ENCODE data around the gene VWA8. TPM values are rescaled to one million over a fixed set of nuclear protein-coding genes. Genes with fewer than 3 reads are reported as not detected.
"Not testable (repeated sequence)": the region's sequence is repeated elsewhere in the genome, so short reads cannot be mapped to it uniquely, and the experiment has no call there.

The VWA8 gene
- total RNA-seq, 1 donor from 2014 or later: 49.7 TPM

DNA sequence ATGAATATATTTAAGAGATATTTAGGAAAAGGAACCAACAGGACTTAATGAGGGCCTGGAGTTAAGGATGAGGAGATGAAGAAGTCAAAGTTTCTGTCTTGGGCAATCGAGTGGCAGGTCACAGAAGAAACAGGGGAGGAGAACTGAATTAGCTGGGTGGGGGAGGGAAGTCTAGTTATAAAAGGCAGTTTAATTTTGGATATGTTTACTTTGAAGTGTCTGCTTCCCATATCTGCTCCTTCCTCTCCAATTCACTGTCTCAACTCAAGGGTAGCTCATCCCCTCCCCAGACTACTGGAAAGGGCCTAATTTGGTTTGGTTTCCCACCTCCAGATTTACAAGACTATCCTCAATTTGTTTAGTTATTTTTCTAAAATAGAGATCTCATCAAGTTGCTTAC lies 195.9 kb downstream of the VWA8 start:
- DNase-seq (ENCODE audit: low spot score): no peak
- intact Hi-C loops (cut with DNase I): no loop called here

DNA sequence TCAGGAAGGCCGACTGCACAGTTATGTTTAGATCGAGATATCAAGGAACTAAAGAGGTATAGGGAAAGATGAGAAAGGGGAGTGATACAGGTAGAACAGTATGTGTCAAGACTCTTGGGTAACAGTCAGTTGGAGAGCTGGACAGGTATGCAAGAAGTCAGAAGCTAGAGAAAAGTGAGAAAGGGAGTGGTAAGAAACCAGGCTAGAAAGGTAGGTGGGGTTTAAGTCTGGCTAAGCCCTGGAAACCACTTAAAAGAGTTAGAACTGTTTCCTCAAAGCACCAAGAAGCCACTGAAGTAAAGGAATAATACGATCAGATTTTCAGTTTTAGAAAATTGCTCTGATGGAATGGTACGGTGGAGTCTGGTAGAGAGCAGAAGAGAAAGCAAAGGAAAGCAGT lies 196.4 kb downstream of the VWA8 start:
- no peak for DNase-seq (ENCODE audit: low spot score)
- intact Hi-C loops (cut with DNase I): no loop called here

DNA sequence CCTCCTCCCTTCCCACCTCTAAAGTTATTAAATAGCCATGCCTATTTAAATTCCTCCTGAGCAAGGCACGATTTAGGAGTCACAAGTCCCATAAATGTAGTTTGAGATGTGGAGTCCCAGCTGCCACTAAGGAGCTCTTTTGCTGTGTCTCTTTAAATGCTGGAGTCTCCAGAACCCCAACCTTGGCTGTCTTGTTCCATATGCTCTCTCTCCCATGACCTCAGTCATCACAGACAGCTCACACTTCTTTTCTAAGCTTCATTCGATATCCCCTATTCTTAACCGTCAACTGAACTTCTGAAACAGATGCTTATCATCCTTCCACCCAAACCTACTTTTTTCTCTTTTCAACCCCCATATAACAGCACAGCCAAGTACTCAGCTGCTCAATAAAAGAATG lies 197.1 kb downstream of the VWA8 start:
- intact Hi-C loops (cut with DNase I): no loop called here
- no peak for DNase-seq (ENCODE audit: low spot score)

DNA sequence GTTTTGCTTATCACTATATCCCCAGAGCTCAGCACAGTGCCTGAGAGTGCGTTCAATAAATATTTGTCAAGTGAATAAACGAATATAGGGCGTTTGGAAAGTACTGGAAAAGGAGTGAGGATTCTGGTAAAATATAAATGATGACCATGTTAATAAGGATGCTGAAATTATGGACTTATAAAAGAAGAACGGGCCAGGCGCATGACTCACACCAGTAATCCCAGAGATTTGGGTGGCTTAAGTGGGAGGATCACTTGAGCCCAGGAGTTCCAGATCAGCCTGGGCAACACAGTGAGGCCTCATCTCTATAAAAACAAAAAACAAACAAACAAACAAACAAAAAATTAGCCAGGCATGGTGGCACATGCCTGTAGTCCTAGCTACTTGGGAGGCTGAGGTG lies 198.1 kb downstream of the VWA8 start:
- intact Hi-C loops (cut with DNase I): no loop called here

DNA sequence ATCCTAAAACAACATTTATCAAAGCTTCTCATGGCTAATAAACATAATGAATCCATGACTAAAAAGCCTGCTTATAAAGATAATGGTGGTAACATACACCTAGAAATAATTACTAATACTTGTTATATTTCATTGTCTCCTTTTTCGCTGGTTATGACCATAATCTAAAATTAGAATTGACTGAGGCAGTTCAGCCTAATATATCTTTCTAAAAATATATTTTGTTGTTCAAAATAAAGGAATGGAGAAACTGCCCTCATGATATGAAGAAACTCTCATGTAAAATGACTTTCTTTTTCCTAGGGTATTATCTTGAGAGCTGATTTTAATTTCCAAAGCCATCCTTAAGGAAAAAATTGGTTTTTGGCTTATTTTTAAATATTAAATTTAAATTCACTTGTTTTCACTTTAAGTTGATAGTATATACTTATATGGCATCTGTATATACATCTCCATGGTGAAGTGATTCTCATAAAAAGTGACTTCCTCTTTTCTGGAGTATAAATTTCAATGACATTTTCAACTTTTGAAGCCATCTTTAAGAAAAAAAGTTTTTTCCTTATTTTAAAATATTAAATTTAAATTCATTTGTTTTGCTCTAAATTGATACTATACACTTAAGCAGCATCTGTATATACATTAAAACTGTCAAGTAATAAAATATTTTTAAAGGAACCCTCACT lies 204.6 kb downstream of the VWA8 start:
- intact Hi-C loops (cut with DNase I): no loop called here

More for the DNA sequence above, 198.1 kb downstream of the VWA8 start:
- DNase-seq (ENCODE audit: low spot score): no peak

DNA sequence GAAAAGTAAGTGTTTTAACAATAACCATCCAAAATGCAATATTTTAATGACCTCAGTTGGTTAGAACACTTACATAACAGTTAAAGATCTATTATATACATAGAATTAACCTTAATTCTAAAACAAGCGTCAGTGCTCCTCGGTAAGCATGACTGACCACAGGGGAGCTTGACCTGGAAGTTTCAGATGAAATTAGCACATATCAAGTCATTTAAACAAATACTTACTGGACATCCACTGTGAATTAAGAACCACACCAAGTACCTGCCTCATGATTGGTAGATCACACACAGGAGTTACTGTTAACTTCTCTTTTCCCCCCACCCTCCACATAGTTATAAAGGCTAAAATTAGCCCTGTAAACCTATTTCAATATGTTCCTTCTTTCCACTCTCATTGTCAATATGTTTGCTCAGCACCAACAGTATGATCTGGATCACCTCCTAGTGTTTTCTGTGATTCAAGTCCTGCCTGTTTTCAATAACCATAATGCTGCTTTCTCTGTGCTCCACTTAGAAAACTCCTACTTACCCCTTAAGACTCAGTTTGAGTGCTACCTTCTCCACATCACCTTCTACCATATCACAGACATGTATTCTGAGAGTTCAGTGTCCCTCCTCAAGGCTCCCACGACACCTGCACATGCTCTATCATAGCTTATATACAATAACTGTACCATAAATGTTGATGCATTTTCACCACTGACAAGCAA lies 209.0 kb downstream of the VWA8 start:
- no peak for DNase-seq (ENCODE audit: low spot score)
- intact Hi-C loops (cut with DNase I): loop anchor here (5.0 kb wide), 1 partner anchor 50 kb away; no protein-coding TSS in a partner anchor

More for the DNA sequence above, 204.6 kb downstream of the VWA8 start:
- DNase-seq (ENCODE audit: low spot score): no peak

DNA sequence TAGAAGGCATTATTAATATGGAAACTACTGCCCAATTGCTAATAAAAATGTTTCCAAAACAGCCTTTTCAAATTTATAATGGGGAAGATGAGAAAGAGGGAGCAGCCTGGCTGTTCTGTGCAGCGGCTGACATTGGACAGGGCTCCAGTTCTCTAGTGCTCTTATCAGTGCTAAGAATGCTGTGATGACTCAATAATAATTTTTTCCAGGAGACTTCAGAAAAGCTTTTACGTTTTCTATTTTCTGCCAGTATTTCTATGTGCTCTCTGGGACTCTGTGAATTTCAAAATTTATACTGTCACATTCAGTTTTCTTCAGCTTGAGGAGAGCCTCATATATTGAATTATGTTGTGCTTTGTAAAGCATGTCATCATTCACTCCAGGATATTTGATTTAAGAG lies 209.6 kb downstream of the VWA8 start:
- intact Hi-C loops (cut with DNase I): loop anchor here (5.0 kb wide), 1 partner anchor 49 kb away; no protein-coding TSS in a partner anchor
- no peak for DNase-seq (ENCODE audit: low spot score)

DNA sequence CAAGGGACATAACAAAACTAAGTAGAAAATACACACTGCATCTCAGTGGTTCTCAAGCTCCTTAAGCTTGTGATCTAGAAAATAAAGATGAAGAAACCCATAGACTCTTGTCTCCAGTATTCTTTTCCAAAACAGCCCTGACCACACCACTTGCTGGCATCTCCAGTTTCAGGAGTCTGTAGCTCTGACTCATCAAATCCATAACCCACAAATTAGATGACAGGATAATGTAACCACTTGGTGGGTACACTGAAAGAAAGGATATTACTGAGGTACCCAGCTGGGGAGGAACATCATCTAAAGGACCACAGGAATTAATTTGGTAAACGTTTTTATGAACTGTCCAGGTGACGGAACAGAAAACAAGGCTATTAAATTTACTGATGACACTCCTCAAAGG lies 214.7 kb downstream of the VWA8 start:
- intact Hi-C loops (cut with DNase I): no loop called here
- DNase-seq (ENCODE audit: low spot score): no peak

DNA sequence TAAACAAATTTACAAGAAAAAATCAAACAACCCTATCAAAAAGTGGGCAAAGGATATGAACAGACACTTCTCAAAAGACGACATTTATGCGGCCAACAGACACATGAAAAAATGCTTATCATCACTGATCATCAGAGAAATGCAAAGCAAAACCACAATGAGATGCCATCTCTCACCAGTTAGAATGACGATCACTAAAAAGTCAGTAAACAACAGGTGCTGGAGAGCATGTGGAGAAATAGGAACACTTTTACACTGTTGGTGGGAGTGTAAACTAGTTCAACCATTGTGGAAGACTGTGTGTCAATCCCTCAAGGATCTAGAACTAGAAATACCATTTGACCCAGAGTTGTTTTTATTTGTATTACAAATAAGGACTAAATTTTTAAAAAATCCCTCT lies 215.4 kb downstream of the VWA8 start:
- intact Hi-C loops (cut with DNase I): not testable (repeated sequence)

DNA sequence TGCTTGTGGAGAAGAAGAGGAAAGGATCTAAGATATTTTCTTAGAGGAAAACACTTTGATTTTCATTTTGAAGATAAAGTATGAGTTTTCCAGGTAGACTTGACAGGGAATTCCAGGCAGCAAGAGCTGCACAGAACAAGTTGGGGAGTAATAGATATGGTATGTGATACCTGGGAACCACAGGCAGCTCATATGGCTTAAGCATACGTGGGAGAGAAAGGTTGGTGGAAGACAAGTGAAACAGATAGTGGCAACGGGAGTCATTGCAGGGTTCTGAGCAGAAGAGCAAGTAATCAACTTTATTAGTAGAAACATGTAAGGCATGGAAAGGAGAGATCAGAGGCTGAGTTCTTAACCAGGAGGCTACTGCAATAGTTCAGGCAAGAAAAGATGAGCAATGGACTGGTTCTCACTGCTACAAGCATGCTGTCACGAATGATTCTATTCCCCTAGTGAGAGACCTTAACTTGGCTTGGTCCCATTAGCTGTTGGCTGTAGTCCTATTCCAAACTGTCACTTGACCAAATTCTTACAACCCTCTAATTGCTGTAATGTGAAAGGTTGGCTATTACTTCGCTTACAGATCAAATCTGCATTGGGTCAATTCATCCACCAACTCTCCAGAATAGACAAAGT lies 217.9 kb downstream of the VWA8 start:
- no peak for DNase-seq (ENCODE audit: low spot score)
- intact Hi-C loops (cut with DNase I): no loop called here

More for the DNA sequence above, 215.4 kb downstream of the VWA8 start:
- not testable (repeated sequence) for DNase-seq (ENCODE audit: low spot score)

DNA sequence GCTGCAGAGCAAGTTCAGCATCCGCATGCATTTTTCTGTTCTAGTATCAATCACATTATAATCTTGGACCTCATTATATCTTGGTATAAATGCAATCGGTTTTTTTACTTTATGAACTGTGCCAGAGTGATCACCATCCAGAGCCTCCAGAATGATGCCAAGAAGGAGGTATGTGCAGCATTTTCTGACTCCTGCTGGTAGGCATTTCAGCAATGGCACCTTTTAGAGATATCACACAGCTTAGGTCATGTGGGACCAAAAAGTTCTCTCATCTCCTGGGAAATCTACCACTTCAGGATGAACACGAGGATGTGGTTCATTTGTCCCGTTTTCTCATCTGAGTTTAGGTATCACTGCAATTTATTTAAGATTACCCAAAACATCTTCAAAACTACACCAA lies 220.4 kb downstream of the VWA8 start:
- DNase-seq (ENCODE audit: low spot score): no peak
- intact Hi-C loops (cut with DNase I): no loop called here

DNA sequence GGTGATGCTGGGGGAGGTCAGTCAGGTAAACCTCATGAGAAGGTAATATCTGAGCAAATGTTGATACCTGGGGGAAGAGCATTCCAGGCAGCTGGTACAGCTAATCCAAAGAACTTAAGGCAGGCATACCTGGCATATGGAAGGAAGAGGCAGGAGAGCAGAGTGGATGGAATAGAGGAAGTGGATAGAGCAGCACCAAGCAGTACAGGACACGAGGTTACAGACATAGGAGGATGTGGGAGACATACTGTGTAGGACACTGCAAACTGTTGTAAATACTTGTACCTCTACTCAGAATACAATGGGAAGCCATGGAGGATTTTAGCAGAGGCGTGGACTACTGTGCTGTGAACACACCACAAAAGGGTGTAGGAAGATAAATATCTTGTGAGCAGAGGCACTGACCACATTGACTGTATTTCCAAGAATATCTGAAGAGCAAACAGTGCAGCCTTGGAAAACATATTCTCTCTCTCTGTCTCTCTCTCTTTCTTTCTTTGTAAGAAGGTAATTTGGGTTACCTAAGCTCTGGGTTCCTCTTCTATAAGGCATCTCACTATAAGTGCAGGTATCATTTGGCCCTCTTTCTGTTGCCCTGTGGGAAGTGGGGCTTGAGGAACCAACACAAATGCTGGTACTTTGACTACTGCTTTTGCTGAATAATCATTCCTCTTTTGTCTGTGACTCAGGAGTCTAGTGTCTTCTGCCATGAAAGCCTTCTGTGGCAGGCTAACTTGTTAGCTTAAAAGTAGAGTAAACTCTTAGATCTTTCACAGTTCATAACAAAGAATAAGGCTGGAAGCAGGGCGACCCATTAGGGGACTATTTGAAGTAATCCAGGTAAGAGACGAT lies 238.0 kb downstream of the VWA8 start:
- intact Hi-C loops (cut with DNase I): no loop called here
- no peak for DNase-seq (ENCODE audit: low spot score)

DNA sequence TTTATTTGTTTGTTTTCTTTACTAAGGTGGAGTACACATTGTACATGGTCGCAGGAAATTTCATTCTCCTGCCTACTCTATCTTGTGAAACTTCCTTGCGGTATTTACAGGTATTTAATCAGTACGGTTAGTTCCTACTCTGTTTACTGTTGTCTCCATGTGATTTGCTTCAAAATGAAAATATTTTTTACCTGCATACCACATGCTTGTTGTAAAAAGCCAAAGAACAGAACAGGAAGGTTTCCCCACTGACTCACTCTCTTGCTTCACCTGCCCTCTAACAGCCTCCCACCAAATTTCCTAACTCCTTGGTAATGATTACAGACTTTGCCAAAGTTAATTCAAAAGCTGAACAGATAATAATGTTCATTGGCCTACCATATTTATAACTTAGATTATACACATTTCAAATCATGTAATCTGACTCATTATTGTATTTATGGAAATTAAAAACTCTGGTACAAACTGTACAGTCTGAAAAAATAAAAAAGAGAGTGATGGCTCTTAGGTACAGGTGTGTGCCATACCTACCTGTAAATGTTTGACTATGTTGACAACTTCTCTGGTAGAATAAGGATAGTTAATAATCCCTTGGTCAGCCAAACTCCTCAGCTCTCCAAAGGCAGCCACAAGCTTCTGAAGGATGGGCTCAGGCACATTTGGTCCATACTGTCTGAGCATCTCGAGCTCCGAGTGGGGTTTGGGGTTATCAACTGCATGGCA lies 239.9 kb downstream of the VWA8 start:
- no peak for DNase-seq (ENCODE audit: low spot score)
- intact Hi-C loops (cut with DNase I): no loop called here

DNA sequence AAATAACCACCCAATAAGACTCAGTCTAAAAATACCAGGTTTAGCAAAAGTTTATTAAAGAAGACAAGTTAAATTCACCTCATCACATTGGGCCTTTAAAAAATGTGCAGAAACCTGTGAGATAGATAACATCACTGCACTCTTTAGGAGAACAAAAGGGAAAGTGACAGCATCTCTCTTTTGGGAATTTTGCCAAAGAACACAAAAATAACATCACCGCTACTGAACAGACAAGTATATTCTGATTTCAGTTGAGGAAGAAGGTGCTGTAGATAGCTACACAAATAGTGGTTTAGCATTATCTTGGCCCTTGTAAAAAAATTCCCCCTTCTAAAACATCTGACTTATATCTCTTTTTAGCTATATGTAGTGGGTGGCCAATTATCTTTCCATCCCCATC lies 244.7 kb downstream of the VWA8 start:
- no peak for DNase-seq (ENCODE audit: low spot score)
- intact Hi-C loops (cut with DNase I): no loop called here

DNA sequence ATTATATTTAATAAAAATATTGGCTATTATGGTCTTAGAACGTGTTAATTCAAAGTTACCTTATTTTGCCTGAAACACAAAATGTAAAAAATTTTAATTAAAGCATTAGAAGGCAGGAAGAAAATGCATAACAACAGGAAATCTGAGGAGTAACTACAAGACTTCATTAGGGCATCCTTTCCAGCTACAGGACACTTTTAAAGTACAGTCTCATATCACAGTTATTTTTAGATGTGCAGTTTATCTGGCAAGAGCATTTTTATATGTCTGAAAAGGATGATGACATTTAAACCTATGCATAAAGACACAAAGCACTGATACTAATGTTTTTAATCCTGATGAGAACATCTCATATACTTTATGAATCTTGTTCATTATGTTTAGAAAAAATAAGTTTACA lies 247.5 kb downstream of the VWA8 start:
- intact Hi-C loops (cut with DNase I): no loop called here
- DNase-seq (ENCODE audit: low spot score): no peak

DNA sequence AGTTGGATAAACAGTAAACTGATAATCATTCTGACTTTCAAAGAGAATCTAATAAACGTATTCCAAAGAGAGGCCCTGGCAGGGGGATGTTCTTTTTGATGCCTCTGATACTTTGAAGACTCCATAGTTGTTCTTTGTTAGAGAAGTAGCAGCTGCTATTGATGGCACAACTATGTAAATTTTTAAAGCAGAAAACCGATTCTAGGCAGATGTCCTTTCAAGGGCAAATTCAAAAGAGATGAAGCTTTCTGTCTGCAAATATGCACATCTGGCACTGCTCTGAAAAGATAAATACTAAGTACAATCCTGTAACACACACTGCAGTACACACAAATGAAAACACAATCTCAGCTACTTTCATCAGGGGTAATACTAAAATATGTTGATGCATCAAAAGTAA lies 250.1 kb downstream of the VWA8 start:
- no peak for DNase-seq (ENCODE audit: low spot score)
- intact Hi-C loops (cut with DNase I): no loop called here

DNA sequence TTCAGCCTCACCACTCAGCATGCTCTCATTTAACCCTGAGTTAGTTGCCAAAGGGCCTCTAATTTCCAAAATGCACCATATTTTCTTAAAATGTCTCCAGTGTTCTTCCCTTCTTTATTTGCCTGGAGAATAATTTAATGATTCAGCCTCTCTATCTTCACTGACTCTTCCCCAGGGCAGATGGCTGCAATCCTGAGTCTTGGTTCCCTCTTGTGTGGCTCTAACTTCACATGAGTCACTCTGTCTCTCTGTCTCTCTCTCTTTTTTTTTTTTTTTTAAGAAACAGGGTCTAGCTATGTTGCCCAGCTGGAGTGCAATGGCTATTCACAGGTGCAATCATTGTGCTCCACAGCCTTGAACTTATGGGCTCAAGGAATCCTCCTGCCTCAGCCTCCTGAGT lies 251.4 kb downstream of the VWA8 start:
- intact Hi-C loops (cut with DNase I): no loop called here
- no peak for DNase-seq (ENCODE audit: low spot score)

DNA sequence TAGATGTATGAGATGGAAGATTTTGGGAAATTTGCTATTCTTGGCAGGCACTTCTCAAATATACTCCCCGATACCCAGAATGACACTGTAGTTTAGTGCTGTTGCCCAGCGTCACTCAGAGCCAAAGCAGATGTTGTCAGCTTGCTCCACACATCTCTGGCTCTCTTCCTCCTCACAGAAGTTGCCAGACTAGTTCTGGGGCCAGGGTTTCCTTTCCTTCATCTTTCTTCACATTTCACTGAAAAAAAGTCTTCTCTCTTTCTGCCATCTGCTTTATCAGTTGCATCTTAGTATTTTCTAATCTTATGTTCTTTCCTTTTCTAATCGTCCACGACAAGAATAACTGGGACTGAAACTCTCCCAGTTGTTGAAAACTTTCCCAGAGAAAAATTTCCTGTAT lies 252.2 kb downstream of the VWA8 start:
- intact Hi-C loops (cut with DNase I): no loop called here
- no peak for DNase-seq (ENCODE audit: low spot score)

DNA sequence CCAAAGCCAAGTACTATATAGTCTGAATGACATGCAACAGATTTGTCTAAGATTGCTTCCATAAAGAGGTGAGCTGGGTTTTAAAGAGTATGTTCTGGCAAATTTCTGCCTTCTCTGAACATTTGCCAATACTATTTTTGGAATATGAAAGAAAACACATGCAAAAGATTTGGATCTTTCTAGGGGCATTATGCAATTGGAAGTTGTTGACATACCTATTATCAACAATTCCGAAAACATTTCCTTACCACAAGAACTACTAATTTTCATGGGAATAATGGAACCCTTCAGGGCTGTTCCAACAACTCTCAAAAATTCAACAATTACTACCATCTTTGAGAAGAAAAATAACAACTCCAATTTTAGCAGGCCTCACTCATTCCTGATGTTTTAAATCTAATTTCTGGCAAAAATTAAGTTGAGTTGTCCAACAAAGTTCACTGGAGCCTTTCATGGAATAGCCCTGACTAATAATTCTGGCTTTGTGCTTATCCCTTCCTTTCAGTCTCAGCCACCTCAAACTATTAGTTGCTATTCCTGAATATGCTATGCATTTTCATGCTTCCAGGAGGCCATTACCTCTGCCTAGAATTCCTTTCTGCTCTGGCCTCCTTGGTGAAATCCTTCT lies 253.6 kb downstream of the VWA8 start:
- intact Hi-C loops (cut with DNase I): no loop called here
- DNase-seq (ENCODE audit: low spot score): no peak
